ENCODE measurements around the gene WASL. TPM values are rescaled to one million over a fixed set of nuclear protein-coding genes. Genes with fewer than 3 reads are reported as not detected.

WASL gene
- total RNA-seq, 1 donor from 2014 or later = 36.0 TPM

DNA sequence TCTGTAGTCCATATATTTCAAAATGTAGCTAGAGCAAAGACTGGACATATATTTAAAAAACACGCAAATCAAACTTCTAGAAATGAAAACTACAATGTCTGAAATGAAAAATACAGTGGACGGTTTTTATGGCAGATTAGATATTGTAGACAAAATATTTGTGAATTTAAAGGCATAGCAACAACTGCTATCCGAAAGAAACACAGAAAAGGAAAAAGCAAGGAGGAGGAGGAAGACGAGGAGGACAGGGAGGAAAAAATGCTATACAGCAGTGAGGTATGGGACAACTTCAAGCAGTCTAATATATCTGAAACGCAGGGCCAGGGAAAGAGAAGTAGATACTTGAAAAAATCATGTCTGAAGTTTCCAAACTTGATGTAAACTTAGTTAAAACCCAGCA, 13.3 kb downstream of the WASL start:
- Histone ChIP-seq H4K20me1 (ENCODE audit: insufficient read depth, low read length) (peaks cover 81% of the 10 kb centered on the region), H3K4me3 (ENCODE audit: insufficient read depth, low read depth, low read length) (no peak overlapping the region), H3K27me3 (ENCODE audit: insufficient read depth, low read length) (no peaks in the 10 kb centered on the region), H3K9ac (ENCODE audit: low read length) (no peak overlapping the region), H3K9me3 (ENCODE audit: insufficient read depth, low read depth, low read length) (no peaks in the 10 kb centered on the region), H3K36me3 (ENCODE audit: insufficient read depth, low read length) (no peaks in the 10 kb centered on the region), H3K79me2 (ENCODE audit: insufficient read depth, low read length) (peaks cover 97% of the 10 kb centered on the region), H3K4me2 (ENCODE audit: low read length) (no peak overlapping the region), H3K27ac (ENCODE audit: low read depth, low read length) (no peak overlapping the region), H2AFZ (ENCODE audit: low read depth, low read length) (no peak overlapping the region), H3K4me1 (ENCODE audit: insufficient read depth, low read length) (no peaks in the 10 kb centered on the region)
- Mint-ChIP-seq H3K4me1 (ENCODE audit: low read depth, unreplicated experiment) (peaks cover 3% of the 10 kb centered on the region), H3K27me3 (ENCODE audit: low read depth, unreplicated experiment) (no peaks in the 10 kb centered on the region), H3K4me3 (ENCODE audit: unreplicated experiment) (peak overlapping the region; percentile 23), H3K9me3 (ENCODE audit: unreplicated experiment) (no peaks in the 10 kb centered on the region), H3K27ac (ENCODE audit: unreplicated experiment) (no peak overlapping the region), H3K36me3 (ENCODE audit: low read depth, unreplicated experiment) (no peaks in the 10 kb centered on the region)
- DNase-seq (ENCODE audit: low read depth) (no peak), FAIRE-seq (no peak)
- no peak for TF ChIP-seq EZH2 (IDR thresholded peaks at IDR 0.05; ENCODE audit: insufficient read depth, low read length)
- TF ChIP-seq, protein P1, sequence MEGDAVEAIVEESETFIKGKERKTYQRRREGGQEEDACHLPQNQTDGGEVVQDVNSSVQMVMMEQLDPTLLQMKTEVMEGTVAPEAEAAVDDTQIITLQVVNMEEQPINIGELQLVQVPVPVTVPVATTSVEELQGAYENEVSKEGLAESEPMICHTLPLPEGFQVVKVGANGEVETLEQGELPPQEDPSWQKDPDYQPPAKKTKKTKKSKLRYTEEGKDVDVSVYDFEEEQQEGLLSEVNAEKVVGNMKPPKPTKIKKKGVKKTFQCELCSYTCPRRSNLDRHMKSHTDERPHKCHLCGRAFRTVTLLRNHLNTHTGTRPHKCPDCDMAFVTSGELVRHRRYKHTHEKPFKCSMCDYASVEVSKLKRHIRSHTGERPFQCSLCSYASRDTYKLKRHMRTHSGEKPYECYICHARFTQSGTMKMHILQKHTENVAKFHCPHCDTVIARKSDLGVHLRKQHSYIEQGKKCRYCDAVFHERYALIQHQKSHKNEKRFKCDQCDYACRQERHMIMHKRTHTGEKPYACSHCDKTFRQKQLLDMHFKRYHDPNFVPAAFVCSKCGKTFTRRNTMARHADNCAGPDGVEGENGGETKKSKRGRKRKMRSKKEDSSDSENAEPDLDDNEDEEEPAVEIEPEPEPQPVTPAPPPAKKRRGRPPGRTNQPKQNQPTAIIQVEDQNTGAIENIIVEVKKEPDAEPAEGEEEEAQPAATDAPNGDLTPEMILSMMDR (IDR thresholded peaks at IDR 0.05; ENCODE audit: insufficient read depth, low read depth, low read length) = no peak

- no peaks in the 10 kb centered on the region for H3K9me3 Mint-ChIP-seq (ENCODE audit: unreplicated experiment)
Measured at GRCh38 chr7:123734498-123734897, 14.3 kb downstream of the WASL start.

More at GRCh38 chr7:123734498-123734897, 14.3 kb downstream of the WASL start:
- Histone ChIP-seq H3K27ac (ENCODE audit: low read depth, low read length) (no peak overlapping the region), H3K4me1 (ENCODE audit: insufficient read depth, low read length) (no peaks in the 10 kb centered on the region), H2AFZ (ENCODE audit: low read depth, low read length) (no peak overlapping the region), H3K4me2 (ENCODE audit: low read length) (no peak overlapping the region), H3K27me3 (ENCODE audit: insufficient read depth, low read length) (no peaks in the 10 kb centered on the region), H3K36me3 (ENCODE audit: insufficient read depth, low read length) (no peaks in the 10 kb centered on the region), H4K20me1 (ENCODE audit: insufficient read depth, low read length) (peaks cover 79% of the 10 kb centered on the region), H3K79me2 (ENCODE audit: insufficient read depth, low read length) (peaks cover 98% of the 10 kb centered on the region), H3K4me3 (ENCODE audit: insufficient read depth, low read depth, low read length) (no peak overlapping the region), H3K9ac (ENCODE audit: low read length) (no peak overlapping the region), H3K9me3 (ENCODE audit: insufficient read depth, low read depth, low read length) (no peaks in the 10 kb centered on the region)
- H3K36me3 Mint-ChIP-seq (ENCODE audit: low read depth, unreplicated experiment) = no peaks in the 10 kb centered on the region
- no peak overlapping the region for H3K4me3 Mint-ChIP-seq (ENCODE audit: unreplicated experiment)
- no peak overlapping the region for H3K27ac Mint-ChIP-seq (ENCODE audit: unreplicated experiment)
- no peaks in the 10 kb centered on the region for H3K27me3 Mint-ChIP-seq (ENCODE audit: low read depth, unreplicated experiment)
- FAIRE-seq (no peak), DNase-seq (ENCODE audit: low read depth) (no peak)
- H3K4me1 Mint-ChIP-seq (ENCODE audit: low read depth, unreplicated experiment) = peaks cover 3% of the 10 kb centered on the region
- TF ChIP-seq, protein P1 (IDR thresholded peaks at IDR 0.05; ENCODE audit: insufficient read depth, low read depth, low read length) = no peak
- no peak for TF ChIP-seq EZH2 (IDR thresholded peaks at IDR 0.05; ENCODE audit: insufficient read depth, low read length)

Data from astrocyte (in vitro differentiated cells and primary cell).